ENCODE data around the gene KIAA1755. TPM values are rescaled to one million over a fixed set of nuclear protein-coding genes. Genes with fewer than 3 reads are reported as not detected.

Gene KIAA1755
- total RNA-seq, 1 donor from 2014 or later: 1.1 TPM

- Mint-ChIP-seq H3K27ac (ENCODE audit: unreplicated experiment) (no peak overlapping the region), H3K4me3 (ENCODE audit: unreplicated experiment) (no peak overlapping the region)
Observed at GRCh38 chr20:38181207-38181801, 79.2 kb downstream of the KIAA1755 start.

GRCh38 chr20:38180781-38181180 is 79.8 kb downstream of the KIAA1755 start:
- Histone ChIP-seq H3K27ac (ENCODE audit: low read depth, low read length) (no peak overlapping the region), H3K4me2 (ENCODE audit: low read length) (no peak overlapping the region), H3K9ac (ENCODE audit: low read length) (no peak overlapping the region), H2AFZ (ENCODE audit: low read depth, low read length) (no peak overlapping the region), H3K4me3 (ENCODE audit: insufficient read depth, low read depth, low read length) (no peak overlapping the region), H3K9me3 (ENCODE audit: insufficient read depth, low read depth, low read length) (no peaks in the 10 kb centered on the region), H3K36me3 (ENCODE audit: insufficient read depth, low read length) (no peaks in the 10 kb centered on the region), H4K20me1 (ENCODE audit: insufficient read depth, low read length) (no peaks in the 10 kb centered on the region), H3K27me3 (ENCODE audit: insufficient read depth, low read length) (no peaks in the 10 kb centered on the region), H3K79me2 (ENCODE audit: insufficient read depth, low read length) (no peaks in the 10 kb centered on the region), H3K4me1 (ENCODE audit: insufficient read depth, low read length) (peaks cover 15% of the 10 kb centered on the region)
- no peak for DNase-seq (ENCODE audit: low read depth)
- Mint-ChIP-seq H3K27me3 (ENCODE audit: low read depth, unreplicated experiment) (peaks cover 1% of the 10 kb centered on the region), H3K27ac (ENCODE audit: unreplicated experiment) (no peak overlapping the region), H3K4me1 (ENCODE audit: low read depth, unreplicated experiment) (peaks cover 7% of the 10 kb centered on the region), H3K4me3 (ENCODE audit: unreplicated experiment) (no peak overlapping the region), H3K9me3 (ENCODE audit: unreplicated experiment) (peaks cover 5% of the 10 kb centered on the region), H3K36me3 (ENCODE audit: low read depth, unreplicated experiment) (no peaks in the 10 kb centered on the region)
- no peak for FAIRE-seq
- no peak for TF ChIP-seq EZH2 (IDR thresholded peaks at IDR 0.05; ENCODE audit: insufficient read depth, low read length)
- no peak for TF ChIP-seq CTCF (IDR thresholded peaks at IDR 0.05; ENCODE audit: insufficient read depth, low read depth, low read length)

More at GRCh38 chr20:38181207-38181801, 79.2 kb downstream of the KIAA1755 start:
- no peak overlapping the region for H3K4me2 ChIP-seq (ENCODE audit: low read length)
- H3K4me1 Mint-ChIP-seq (ENCODE audit: low read depth, unreplicated experiment): peaks cover 7% of the 10 kb centered on the region
- H3K79me2 ChIP-seq (ENCODE audit: insufficient read depth, low read length): no peaks in the 10 kb centered on the region
- no peak overlapping the region for H3K4me3 ChIP-seq (ENCODE audit: insufficient read depth, low read depth, low read length)
- H4K20me1 ChIP-seq (ENCODE audit: insufficient read depth, low read length): no peaks in the 10 kb centered on the region
- peaks cover 1% of the 10 kb centered on the region for H3K27me3 Mint-ChIP-seq (ENCODE audit: low read depth, unreplicated experiment)
- no peak for FAIRE-seq
- TF ChIP-seq EZH2 (IDR thresholded peaks at IDR 0.05; ENCODE audit: insufficient read depth, low read length) (no peak), CTCF (IDR thresholded peaks at IDR 0.05; ENCODE audit: insufficient read depth, low read depth, low read length) (no peak)
- H3K9me3 Mint-ChIP-seq (ENCODE audit: unreplicated experiment): peaks cover 5% of the 10 kb centered on the region
- H2AFZ ChIP-seq (ENCODE audit: low read depth, low read length): no peak overlapping the region
- no peaks in the 10 kb centered on the region for H3K36me3 Mint-ChIP-seq (ENCODE audit: low read depth, unreplicated experiment)
- H3K36me3 ChIP-seq (ENCODE audit: insufficient read depth, low read length): no peaks in the 10 kb centered on the region
- H3K27ac ChIP-seq (ENCODE audit: low read depth, low read length): no peak overlapping the region
- no peaks in the 10 kb centered on the region for H3K9me3 ChIP-seq (ENCODE audit: insufficient read depth, low read depth, low read length)
- peaks cover 15% of the 10 kb centered on the region for H3K4me1 ChIP-seq (ENCODE audit: insufficient read depth, low read length)
- no peak overlapping the region for H3K9ac ChIP-seq (ENCODE audit: low read length)
- no peak for DNase-seq (ENCODE audit: low read depth)
- no peaks in the 10 kb centered on the region for H3K27me3 ChIP-seq (ENCODE audit: insufficient read depth, low read length)

- no peak overlapping the region for H2AFZ ChIP-seq (ENCODE audit: low read depth, low read length)
- no peak overlapping the region for H3K4me3 Mint-ChIP-seq (ENCODE audit: unreplicated experiment)
- no peak overlapping the region for H3K27ac Mint-ChIP-seq (ENCODE audit: unreplicated experiment)
- TF ChIP-seq CTCF (IDR thresholded peaks at IDR 0.05; ENCODE audit: insufficient read depth, low read depth, low read length) (no peak), EZH2 (IDR thresholded peaks at IDR 0.05; ENCODE audit: insufficient read depth, low read length) (no peak)
- H3K9me3 Mint-ChIP-seq (ENCODE audit: unreplicated experiment): peaks cover 5% of the 10 kb centered on the region
- H3K27me3 ChIP-seq (ENCODE audit: insufficient read depth, low read length): no peaks in the 10 kb centered on the region
- DNase-seq (ENCODE audit: low read depth) (no peak), FAIRE-seq (no peak)
- H3K9me3 ChIP-seq (ENCODE audit: insufficient read depth, low read depth, low read length): no peaks in the 10 kb centered on the region
- H3K4me2 ChIP-seq (ENCODE audit: low read length): no peak overlapping the region
- H3K36me3 Mint-ChIP-seq (ENCODE audit: low read depth, unreplicated experiment): no peaks in the 10 kb centered on the region
- H3K4me1 ChIP-seq (ENCODE audit: insufficient read depth, low read length): peaks cover 15% of the 10 kb centered on the region
- no peak overlapping the region for H3K9ac ChIP-seq (ENCODE audit: low read length)
- no peaks in the 10 kb centered on the region for H3K79me2 ChIP-seq (ENCODE audit: insufficient read depth, low read length)
- no peaks in the 10 kb centered on the region for H3K36me3 ChIP-seq (ENCODE audit: insufficient read depth, low read length)
- H3K4me1 Mint-ChIP-seq (ENCODE audit: low read depth, unreplicated experiment): peaks cover 7% of the 10 kb centered on the region
- no peak overlapping the region for H3K27ac ChIP-seq (ENCODE audit: low read depth, low read length)
- H3K4me3 ChIP-seq (ENCODE audit: insufficient read depth, low read depth, low read length): no peak overlapping the region
- no peaks in the 10 kb centered on the region for H4K20me1 ChIP-seq (ENCODE audit: insufficient read depth, low read length)
- peaks cover 1% of the 10 kb centered on the region for H3K27me3 Mint-ChIP-seq (ENCODE audit: low read depth, unreplicated experiment)
Observed at GRCh38 chr20:38179846-38180245, 80.7 kb downstream of the KIAA1755 start.

Measured in astrocyte (in vitro differentiated cells and primary cell).